ENCODE measurements around the gene GABRG3.

DNA sequence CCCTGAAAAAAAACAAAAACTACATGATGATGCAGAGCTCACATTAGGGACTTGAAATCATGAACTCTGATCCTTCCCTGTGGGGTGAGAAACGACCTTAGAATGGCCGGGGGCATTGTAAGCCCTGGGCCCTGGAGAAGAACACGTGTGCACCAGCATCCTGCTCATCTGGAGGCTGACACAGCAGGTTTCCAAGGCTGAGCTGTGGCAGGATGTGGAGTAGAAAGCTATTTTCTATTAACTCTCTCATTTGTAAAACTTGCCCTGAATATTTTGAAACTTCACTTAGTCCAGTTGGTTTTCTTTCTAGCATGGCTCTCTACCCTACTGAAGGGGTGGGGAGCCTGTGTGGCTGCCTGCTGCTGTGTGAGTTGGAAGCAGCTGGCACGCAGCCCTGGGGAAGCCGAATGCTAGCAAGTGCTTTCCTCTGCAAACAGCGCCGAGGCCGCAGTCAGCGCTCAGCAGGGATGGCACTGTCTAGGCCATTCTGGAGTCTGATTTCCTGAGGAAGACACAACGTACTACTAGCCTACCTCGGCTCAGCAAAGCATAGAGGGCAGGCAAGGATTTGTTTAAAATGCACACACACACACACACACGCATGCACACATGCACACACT is 58.0 kb downstream of the GABRG3 start:
- TF ChIP-seq, protein P1, sequence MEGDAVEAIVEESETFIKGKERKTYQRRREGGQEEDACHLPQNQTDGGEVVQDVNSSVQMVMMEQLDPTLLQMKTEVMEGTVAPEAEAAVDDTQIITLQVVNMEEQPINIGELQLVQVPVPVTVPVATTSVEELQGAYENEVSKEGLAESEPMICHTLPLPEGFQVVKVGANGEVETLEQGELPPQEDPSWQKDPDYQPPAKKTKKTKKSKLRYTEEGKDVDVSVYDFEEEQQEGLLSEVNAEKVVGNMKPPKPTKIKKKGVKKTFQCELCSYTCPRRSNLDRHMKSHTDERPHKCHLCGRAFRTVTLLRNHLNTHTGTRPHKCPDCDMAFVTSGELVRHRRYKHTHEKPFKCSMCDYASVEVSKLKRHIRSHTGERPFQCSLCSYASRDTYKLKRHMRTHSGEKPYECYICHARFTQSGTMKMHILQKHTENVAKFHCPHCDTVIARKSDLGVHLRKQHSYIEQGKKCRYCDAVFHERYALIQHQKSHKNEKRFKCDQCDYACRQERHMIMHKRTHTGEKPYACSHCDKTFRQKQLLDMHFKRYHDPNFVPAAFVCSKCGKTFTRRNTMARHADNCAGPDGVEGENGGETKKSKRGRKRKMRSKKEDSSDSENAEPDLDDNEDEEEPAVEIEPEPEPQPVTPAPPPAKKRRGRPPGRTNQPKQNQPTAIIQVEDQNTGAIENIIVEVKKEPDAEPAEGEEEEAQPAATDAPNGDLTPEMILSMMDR (IDR thresholded peaks at IDR 0.05; ENCODE audit: insufficient read depth, low read length, poor library complexity, severe bottlenecking): no peak
- TF ChIP-seq EZH2phosphoT487 (conservative IDR thresholded peaks at IDR 0.05; ENCODE audit: low read length): no peak
